Ovary (tissue), 9 donors: Measurements from ENCODE around the gene R3HDM1. TPM values are rescaled to one million over a fixed set of nuclear protein-coding genes. Genes with fewer than 3 reads are reported as not detected.

Experiments
- DNase-seq, 5 donors: peaks; one replicate each; pipeline ENCODE4 v3.0.0-alpha.2; 2019 to 2020
- H3K27ac ChIP-seq, 2 donors: fragments of 200-600 bp; one replicate each; pipeline versions ENCODE4 v1.5.1 to v1.8.0; 2019 to 2022
- H3K27me3 ChIP-seq: fragments of 200-600 bp; one replicate; pipeline ENCODE4 v1.8.0; 2022
- H3K36me3 ChIP-seq: fragments of 200-600 bp; sonication (generic); one replicate; pipeline ENCODE4 v1.5.1; 2019
- H3K4me1 ChIP-seq: one replicate; pipeline ENCODE4 v1.8.1; 2013; ENCODE audit warnings: mild to moderate bottlenecking, moderate library complexity; ENCODE audit not compliant: insufficient read depth
- H3K4me3 ChIP-seq: fragments of 200-600 bp; sonication (generic); one replicate; pipeline ENCODE4 v1.5.1; 2017
- H3K9me3 ChIP-seq, 2 donors: fragments of 200-600 bp in 1 of 2; sonication (generic) in 1 of 2; one replicate each; pipeline versions ENCODE4 v1.5.1 to v1.8.1; 2013 to 2019; ENCODE audit warnings: mild to moderate bottlenecking in 1 of 2, moderate library complexity in 1 of 2
- CTCF ChIP-seq, 3 donors: fragments of 450-650 bp in 2 of 3; fragments of 200-600 bp in 1 of 3; IDR thresholded peaks; one replicate each; pipeline versions ENCODE4 v1.5.1 to v1.8.0; 2016 to 2022; ENCODE audit warnings: antibody characterized with exemption in 3 of 3, mild to moderate bottlenecking in 1 of 3
- EP300 ChIP-seq: sonication (generic); formaldehyde crosslinking; IDR thresholded peaks from one replicate; pipeline ENCODE4 v1.6.1; 2017; ENCODE audit warnings: antibody characterized with exemption
- POLR2A ChIP-seq: fragments of 450-650 bp; IDR thresholded peaks from one replicate; pipeline ENCODE4 v1.6.1; 2017; ENCODE audit warnings: antibody characterized with exemption, mild to moderate bottlenecking, moderate library complexity
- WGBS, 3 donors: extraction: QIAGEN DNeasy Blood & Tissue Kit in 1 of 3; methylation state at CpG; one replicate each; pipeline versions ENCODE4 v1.1.5 to v1.1.7; 2013 to 2017; 5-methylcytosine and 5-hydroxymethylcytosine counted together
- intact Hi-C, 4 donors: fragments of 100-400 bp; cut with DNase I; formaldehyde crosslinking; loops; one replicate each; pipeline versions ENCODE4 v1.11.0 to v1.15.1; 2022 to 2023
- polyA plus RNA-seq, 2 donors: library from polyadenylated mRNA; stranded (reverse); fragments of 200-250 nt in 1 of 2; fragments of 350-450 nt in 1 of 2; fragmentation: Illumina TruSeq in 1 of 2; extraction: RNeasy Lipid Tissue Mini Kit (QIAGEN cat#74804) in 1 of 2; gene quantifications; one replicate each; pipeline ENCODE4 v1.2.3, GENCODE V29; 2013 to 2014
- total RNA-seq, 7 donors: library from RNA; depleted of rRNA in 2 of 7; stranded (reverse); fragments of >200 nt in 2 of 7; fragmentation: NEBNext Ultra II Directional in 3 of 7; extraction: Animal tissue kit (Norgen Biotek cat#: 25700) in 3 of 7; gene quantifications; one replicate each; pipeline versions ENCODE4 v1.1.0 to v1.2.4, GENCODE V29; 2016 to 2023
- donor health status: DM: no; HTN: no; CAD: no; lungs with moderate emphysema.
- donor health status: DM: no; HTN: no; CAD: no.
- donor health status: Bipolar disorder and iron deficiency.
- donor health status: DM: yes; HTN: yes; CAD: no.
- donor health status: DM: no; HTN: no; CAD: no.
- donor health status: DM: yes; HTN: yes; CAD: no.

The R3HDM1 gene
- total and polyA plus RNA-seq, 9 donors, result 8.9 to 34.4 (median 19.0) TPM

DNA sequence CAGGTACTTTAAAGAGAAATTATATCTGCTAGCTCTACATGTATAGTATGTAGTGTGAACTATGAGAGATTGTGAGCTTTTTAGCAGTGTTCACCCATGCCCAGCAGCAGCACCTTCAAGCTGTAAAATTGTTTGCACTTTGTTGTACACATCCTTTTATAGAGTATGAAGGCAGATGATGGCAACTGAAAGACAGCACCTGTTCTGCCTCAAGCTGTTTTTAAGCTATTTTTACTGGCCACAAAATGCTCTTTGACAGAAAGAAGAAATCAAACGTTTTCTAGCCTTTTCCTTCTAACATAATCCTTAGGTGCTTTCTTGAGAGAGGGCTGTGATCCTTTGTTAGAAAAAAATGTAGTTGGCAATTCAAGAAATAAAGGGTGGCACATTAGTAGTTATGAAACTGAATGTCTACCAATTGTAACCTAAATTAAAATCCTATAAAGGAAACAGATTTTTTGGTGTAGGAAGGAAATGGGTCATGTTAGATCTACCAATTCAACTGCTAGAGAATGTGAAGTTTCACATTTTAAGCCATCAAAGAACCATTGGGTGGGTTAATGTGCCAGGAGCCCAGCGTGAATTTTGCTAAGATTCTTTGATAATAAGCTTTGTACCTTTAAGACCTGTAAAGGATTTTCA is 59.5 kb downstream of the R3HDM1 start:
- no peak for TF ChIP-seq CTCF (IDR thresholded peaks at IDR 0.05)
- no peak for TF ChIP-seq POLR2A
- TF ChIP-seq EP300, result no peak
- intact Hi-C loops, result no loop called here
- DNase-seq, result no peak
- H3K9me3 ChIP-seq, result no peaks in the 10 kb centered on the region
- H3K4me1 ChIP-seq, result no peaks in the 10 kb centered on the region
- 56 to 64% (median 58%) methylated on average over 2 of the region's 2 CpGs for WGBS, 3 donors
- H3K36me3 ChIP-seq, result no peaks in the 10 kb centered on the region
- H3K27me3 ChIP-seq, result no peaks in the 10 kb centered on the region
- no peak overlapping the region for H3K27ac ChIP-seq
- H3K4me3 ChIP-seq, result no peak overlapping the region

DNA sequence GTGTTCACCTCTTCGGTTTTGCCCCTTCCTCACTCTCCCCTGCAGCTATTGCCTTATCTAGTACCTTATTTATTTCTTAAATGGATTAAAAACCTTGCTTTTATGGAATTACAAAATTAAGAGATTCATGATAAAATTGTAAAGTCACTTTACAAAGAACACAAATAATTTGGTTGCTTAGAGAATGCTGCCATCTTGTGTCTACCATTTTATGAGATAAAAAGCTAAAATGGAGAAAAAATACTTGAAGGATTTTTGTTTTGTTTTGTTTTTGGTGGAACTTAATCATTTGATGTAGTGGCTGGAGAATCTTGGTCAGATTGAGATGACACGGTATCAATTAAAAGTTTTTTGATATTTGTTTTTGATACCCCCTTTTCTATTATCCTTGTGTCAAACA is 69.6 kb downstream of the R3HDM1 start:
- intact Hi-C loops, result no loop called here
- H3K27ac ChIP-seq, result no peak overlapping the region
- no peaks in the 10 kb centered on the region for H3K27me3 ChIP-seq

DNA sequence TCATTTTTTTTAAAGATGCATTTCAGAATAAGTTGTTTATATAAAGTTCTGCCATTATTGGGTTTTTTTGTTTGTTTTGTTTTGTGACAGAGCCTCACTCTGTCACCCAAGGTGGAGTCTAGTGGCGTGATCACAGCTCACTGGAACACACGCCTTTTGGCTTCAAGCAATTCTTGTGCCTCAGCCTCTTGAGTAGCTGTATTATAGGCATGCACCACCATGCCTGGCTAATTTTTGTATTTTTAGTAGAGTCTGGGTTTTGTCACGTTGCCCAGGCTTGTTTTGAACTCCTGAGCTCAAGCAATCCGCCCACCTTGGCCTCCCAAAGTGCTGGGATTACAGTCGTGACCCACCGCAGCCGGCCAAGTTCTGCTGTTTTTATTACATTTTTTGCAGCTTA is 72.3 kb downstream of the R3HDM1 start:
- Histone ChIP-seq H3K27ac (no peak overlapping the region), H3K4me3 (no peak overlapping the region), H3K4me1 (peaks cover 2% of the 10 kb centered on the region), H3K9me3 (no peaks in the 10 kb centered on the region), H3K36me3 (no peaks in the 10 kb centered on the region), H3K27me3 (no peaks in the 10 kb centered on the region)
- intact Hi-C loops, result no loop called here
- TF ChIP-seq POLR2A, result no peak
- TF ChIP-seq CTCF (IDR thresholded peaks at IDR 0.05), result no peak
- no peak for TF ChIP-seq EP300
- WGBS, 3 donors, result 21 to 35% (median 21%) methylated on average over 7 of the region's 7 CpGs
- no peak for DNase-seq

More for the DNA sequence above, 69.6 kb downstream of the R3HDM1 start:
- 71 to 75% (median 71%) methylated on average over 2 of the region's 2 CpGs for WGBS, 3 donors
- no peak overlapping the region for H3K4me3 ChIP-seq
- H3K36me3 ChIP-seq, result no peaks in the 10 kb centered on the region
- TF ChIP-seq EP300 (no peak), CTCF (IDR thresholded peaks at IDR 0.05) (no peak), POLR2A (no peak)
- DNase-seq, result no peak
- peaks cover 2% of the 10 kb centered on the region for H3K4me1 ChIP-seq
- H3K9me3 ChIP-seq, result no peaks in the 10 kb centered on the region

GRCh38 chr2:135607561-135607960 is 76.3 kb downstream of the R3HDM1 start:
- 91 to 96% (median 95%) methylated on average over 2 of the region's 2 CpGs for WGBS, 3 donors
- no peak overlapping the region for H3K4me3 ChIP-seq
- peaks cover 2% of the 10 kb centered on the region for H3K4me1 ChIP-seq
- H3K9me3 ChIP-seq, result no peaks in the 10 kb centered on the region
- intact Hi-C loops, result no loop called here
- DNase-seq, result no peak
- no peak overlapping the region for H3K27ac ChIP-seq
- TF ChIP-seq EP300, result no peak
- TF ChIP-seq CTCF (IDR thresholded peaks at IDR 0.05), result no peak
- TF ChIP-seq POLR2A, result no peak
- no peaks in the 10 kb centered on the region for H3K27me3 ChIP-seq
- no peaks in the 10 kb centered on the region for H3K36me3 ChIP-seq
